ENCODE results near the gene C14orf119.

DNA sequence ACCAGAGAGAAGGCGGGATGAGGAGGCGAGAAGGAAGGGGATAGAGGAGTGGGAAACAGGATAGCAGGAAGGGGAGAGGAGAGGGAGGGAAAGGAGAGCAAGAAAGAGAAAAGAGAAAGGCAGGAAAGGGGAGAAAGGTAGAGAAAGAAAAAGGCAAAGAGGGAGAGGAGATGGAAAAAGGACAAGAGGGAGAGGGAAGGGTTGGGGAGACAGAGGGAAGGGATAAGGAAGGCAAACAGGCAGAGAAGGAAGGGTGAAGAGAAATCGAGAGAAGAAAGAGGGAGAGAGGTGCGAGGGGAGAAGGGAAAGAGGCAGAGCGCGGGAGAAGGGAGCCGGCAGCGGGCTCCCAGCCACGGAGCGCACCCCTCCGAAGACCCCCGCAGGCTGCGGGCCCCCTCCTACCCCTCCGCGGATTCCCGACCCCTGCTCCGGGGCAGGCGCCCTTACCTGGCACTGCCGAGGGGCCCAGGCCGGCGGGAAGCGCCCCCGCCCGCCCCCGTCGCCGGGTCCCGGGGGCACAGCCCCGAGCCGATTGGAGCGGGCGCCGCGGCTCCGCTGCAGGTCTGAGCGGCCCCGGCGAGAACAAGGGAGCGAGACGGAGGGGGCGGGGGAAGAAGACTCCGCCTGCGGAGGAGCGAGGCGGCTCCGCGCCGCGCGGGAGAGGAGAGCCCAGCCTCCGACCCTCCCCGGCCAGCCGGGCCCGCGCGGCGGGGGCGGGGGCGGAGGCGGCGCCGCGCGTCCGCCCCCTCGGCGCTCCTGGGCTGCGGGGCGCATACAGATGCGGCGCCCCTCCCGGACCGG is 38.1 kb upstream of the C14orf119 start, which contains the start of gene CDH24:
- TF ChIP-seq, protein P1, sequence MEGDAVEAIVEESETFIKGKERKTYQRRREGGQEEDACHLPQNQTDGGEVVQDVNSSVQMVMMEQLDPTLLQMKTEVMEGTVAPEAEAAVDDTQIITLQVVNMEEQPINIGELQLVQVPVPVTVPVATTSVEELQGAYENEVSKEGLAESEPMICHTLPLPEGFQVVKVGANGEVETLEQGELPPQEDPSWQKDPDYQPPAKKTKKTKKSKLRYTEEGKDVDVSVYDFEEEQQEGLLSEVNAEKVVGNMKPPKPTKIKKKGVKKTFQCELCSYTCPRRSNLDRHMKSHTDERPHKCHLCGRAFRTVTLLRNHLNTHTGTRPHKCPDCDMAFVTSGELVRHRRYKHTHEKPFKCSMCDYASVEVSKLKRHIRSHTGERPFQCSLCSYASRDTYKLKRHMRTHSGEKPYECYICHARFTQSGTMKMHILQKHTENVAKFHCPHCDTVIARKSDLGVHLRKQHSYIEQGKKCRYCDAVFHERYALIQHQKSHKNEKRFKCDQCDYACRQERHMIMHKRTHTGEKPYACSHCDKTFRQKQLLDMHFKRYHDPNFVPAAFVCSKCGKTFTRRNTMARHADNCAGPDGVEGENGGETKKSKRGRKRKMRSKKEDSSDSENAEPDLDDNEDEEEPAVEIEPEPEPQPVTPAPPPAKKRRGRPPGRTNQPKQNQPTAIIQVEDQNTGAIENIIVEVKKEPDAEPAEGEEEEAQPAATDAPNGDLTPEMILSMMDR (IDR thresholded peaks at IDR 0.05; ENCODE audit: low read length) = no peak
- no peak for TF ChIP-seq EZH2 (IDR thresholded peaks at IDR 0.05; ENCODE audit: borderline replicate concordance, low read length)
